Subcutaneous adipose tissue (tissue), 4 donors: Measurements from ENCODE around the gene RERE. TPM values are rescaled to one million over a fixed set of nuclear protein-coding genes. Genes with fewer than 3 reads are reported as not detected.

Experiments used
- CTCF ChIP-seq: fragments of 450-650 bp; IDR thresholded peaks from one replicate; pipeline ENCODE4 v1.5.1; 2016; ENCODE audit warnings: low read depth, mild to moderate bottlenecking, control low read depth, antibody characterized with exemption, moderate library complexity
- total RNA-seq, 4 donors: library from RNA; depleted of rRNA; stranded (reverse); fragments of >200 nt; gene quantifications; one replicate each; pipeline ENCODE4 v1.1.0, GENCODE V29; 2016

Gene RERE
- total RNA-seq, 4 donors from 2014 or later, result 67.0 to 91.4 (median 83.1) TPM

GRCh38 chr1:8431784-8432183, 385.7 kb downstream of the RERE start:
- no peak for TF ChIP-seq CTCF

GRCh38 chr1:8431019-8431418, 386.4 kb downstream of the RERE start:
- no peak for TF ChIP-seq CTCF

GRCh38 chr1:8430476-8430875, 387.0 kb downstream of the RERE start:
- TF ChIP-seq CTCF, result no peak

- no peak for TF ChIP-seq CTCF
These were observed 387.8 kb downstream of the RERE start for GRCh38 chr1:8429549-8430110.

- no peak for TF ChIP-seq CTCF
These were observed 389.0 kb downstream of the RERE start for GRCh38 chr1:8428441-8428840.

- no peak for TF ChIP-seq CTCF
These were observed 389.5 kb downstream of the RERE start for GRCh38 chr1:8427986-8428385.

GRCh38 chr1:8427493-8427892, 389.9 kb downstream of the RERE start:
- no peak for TF ChIP-seq CTCF
